GM12865 (cell line): ENCODE measurements around the gene MAP2K7.

Experiments
- DNase-seq: peaks from one replicate; pipeline ENCODE4 v3.0.0; 2010; ENCODE audit warnings: low read depth
- H3K4me3 ChIP-seq: 2 replicates; pipeline ENCODE4 v1.5.1; 2011; ENCODE audit warnings: mild to moderate bottlenecking, low read depth, low read length, control low read depth
- TF ChIP-seq, protein P1 (sequence below): IDR thresholded peaks from 2 replicates; pipeline ENCODE4 v1.5.1; 2011; ENCODE audit warnings: low read length, control low read depth, low read depth, inconsistent platforms; ENCODE audit not compliant: insufficient read depth; ENCODE audit errors: missing control alignments

The MAP2K7 gene

GRCh38 chr19:7922836-7923195 is 19.1 kb downstream of the MAP2K7 start:
- TF ChIP-seq, protein P1, sequence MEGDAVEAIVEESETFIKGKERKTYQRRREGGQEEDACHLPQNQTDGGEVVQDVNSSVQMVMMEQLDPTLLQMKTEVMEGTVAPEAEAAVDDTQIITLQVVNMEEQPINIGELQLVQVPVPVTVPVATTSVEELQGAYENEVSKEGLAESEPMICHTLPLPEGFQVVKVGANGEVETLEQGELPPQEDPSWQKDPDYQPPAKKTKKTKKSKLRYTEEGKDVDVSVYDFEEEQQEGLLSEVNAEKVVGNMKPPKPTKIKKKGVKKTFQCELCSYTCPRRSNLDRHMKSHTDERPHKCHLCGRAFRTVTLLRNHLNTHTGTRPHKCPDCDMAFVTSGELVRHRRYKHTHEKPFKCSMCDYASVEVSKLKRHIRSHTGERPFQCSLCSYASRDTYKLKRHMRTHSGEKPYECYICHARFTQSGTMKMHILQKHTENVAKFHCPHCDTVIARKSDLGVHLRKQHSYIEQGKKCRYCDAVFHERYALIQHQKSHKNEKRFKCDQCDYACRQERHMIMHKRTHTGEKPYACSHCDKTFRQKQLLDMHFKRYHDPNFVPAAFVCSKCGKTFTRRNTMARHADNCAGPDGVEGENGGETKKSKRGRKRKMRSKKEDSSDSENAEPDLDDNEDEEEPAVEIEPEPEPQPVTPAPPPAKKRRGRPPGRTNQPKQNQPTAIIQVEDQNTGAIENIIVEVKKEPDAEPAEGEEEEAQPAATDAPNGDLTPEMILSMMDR: no peak
- H3K4me3 ChIP-seq: no peak overlapping the region
- no peak for DNase-seq

DNA sequence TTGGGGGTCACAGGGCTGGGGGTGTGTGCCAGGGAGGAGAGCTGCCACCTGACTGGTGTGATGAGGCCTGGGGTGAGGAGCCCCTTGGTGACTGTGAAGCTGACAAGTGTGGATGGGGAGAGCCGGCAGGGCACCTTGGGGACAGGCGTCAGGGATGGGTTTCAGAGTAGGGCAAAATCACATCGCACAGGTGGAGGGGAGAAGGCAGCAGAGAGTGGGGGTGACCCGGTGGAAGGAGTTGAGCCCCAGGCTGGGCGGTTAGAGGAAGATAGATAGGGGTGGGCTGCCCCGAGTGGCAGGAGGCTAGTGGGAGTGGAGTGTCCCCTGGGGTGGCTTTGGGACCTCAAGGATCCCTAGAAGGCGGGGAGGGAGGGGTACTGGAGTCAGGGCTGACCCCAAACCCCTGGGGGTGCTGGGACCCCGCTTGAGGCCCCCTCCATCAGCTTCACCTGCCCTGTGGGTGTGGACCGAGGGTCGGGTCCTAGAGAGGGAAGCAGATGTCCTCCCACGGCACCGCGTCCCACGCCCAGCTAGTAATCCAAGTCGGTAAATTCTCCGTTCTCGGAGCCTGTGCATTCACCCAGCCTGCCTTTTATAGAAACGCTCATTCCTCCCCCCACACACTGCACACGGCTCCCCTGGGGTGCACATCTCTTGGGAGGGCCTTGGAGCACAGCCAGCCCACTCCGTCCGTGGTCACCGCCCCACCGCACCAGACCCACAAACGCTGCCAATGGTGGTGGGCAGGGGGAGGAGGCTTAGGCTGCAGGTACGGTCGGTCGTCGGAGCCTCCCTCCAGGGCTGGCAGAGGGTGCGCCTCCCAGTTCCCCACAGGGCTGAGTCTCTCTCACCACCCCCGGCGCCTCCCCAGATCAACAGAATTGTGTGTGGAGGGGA is 19.9 kb downstream of the MAP2K7 start:
- H3K4me3 ChIP-seq: no peak overlapping the region
- no peak for DNase-seq
- TF ChIP-seq, protein P1: no peak

- TF ChIP-seq, protein P1: no peak
- H3K4me3 ChIP-seq: no peak overlapping the region
- no peak for DNase-seq
These were observed 20.6 kb downstream of the MAP2K7 start for GRCh38 chr19:7924241-7924640.

- TF ChIP-seq, protein P1: no peak
- H3K4me3 ChIP-seq: no peak overlapping the region
- DNase-seq: no peak
These were observed 21.0 kb downstream of the MAP2K7 start for GRCh38 chr19:7924651-7925170.

DNA sequence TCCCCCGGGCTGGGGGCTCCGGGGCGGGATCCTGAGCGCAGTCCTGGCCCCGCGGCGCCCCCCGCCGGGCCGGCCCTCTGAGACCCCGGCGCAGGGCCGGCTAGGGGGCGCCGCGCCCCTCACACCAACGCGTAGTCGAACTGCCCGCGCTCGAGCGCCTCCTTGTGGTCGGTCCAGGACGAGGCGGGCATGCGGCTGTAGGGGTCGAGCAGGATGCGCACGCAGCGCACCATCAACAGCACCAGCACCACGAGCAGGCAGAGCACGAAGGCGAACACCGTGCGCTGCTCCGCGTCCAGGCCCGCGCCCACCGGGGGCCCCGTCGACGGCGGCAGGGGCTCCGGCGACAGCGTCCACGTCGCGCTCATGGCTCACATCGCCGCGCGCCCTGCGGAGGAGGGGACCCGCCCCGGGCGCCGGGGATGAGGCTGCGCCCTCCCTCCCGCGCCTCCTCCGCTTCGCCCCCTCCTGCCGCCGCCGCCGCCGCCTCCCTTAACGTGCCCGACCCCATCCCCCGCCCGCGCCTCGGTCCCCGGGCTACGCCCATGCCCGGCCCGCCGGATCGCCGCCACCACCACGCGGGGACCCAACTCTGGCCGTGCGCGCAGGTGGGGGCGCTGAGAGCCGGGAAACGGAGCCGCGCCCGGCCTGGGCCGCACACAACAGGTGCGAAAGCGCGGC is 21.6 kb downstream of the MAP2K7 start:
- DNase-seq: peak; percentile 84
- H3K4me3 ChIP-seq: no peak overlapping the region; the same call in 1 of the 2 replicates
- TF ChIP-seq, protein P1: peak; percentile 85

DNA sequence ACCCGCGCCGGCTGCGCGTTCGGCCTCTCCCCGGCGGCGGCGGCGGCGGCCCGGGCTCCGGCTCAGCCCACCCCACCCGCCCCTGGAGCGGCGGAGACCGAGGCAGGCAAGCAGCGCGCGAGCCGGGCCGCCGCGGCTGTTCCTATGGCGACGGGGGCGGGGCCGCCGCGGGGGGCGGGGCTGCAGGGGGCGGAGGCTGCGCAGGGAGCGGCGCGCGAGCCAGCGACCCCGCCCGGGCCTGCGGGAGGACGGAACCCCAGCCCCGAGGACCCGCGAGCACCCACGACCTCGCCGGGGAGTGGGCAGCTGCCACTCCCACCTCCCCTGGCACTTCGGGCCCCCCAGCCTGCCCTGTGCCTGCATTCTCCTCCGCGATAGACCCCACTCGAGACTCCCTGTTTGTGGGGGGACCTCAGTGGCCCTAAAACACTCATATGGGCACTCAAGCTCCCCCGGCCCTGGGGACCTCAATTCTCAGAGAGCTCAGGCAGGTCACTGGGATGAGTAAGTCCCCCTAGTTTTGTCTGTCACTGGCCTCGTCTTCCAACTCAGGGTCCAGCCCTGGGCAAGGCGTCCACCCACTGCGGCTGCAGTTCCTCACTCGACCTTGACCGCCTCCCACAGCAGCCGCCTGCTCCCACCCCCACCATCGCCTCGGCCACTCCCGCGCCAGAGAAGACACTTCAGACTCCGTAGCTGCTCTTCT is 22.5 kb downstream of the MAP2K7 start, which contains the start of gene CTXN1:
TSS of gene CTXN1 (minus strand) at position 115 of the 706 bp plus-strand sequence. CDS start 597 bp downstream, outside the sequence.
- peak; percentile 72 for DNase-seq
- no peak within 1 kb of the TSS; the same call in 1 of the 2 replicates for H3K4me3 ChIP-seq
- TF ChIP-seq, protein P1: no peak
